GM12878 (cell line): Measurements from ENCODE around the gene PDZD2. TPM values are rescaled to one million over a fixed set of nuclear protein-coding genes. Genes with fewer than 3 reads are reported as not detected.

Source experiments
- ATAC-seq: fragments of 200-7000 bp; cut with Tn5 transposase; 3 replicates; pipeline ENCODE4 v1.9.1; 2020; ENCODE audit warnings: mild to moderate bottlenecking, moderate library complexity
- BruUV-seq: library from RNA; stranded (reverse); fragments of 400-500 nt; replicated peaks from 2 replicates; lab custom pipeline; 2021; lab: Mats Ljungman, UMichigan
- CTCF ChIA-PET: fragments of 300-600 bp; sonication (Branson Sonifier 250); formaldehyde crosslinking; extraction: SDS; loops from one replicate; lab custom pipeline; 2021; ENCODE audit warnings: inconsistent platforms; lab: Yijun Ruan, JAX
- POLR2A ChIA-PET: fragments of 350-600 bp; formaldehyde crosslinking; extraction: SDS; loops from one replicate; lab custom pipeline; 2021; ENCODE audit warnings: inconsistent platforms; lab: Charles Lee
- RAD21 ChIA-PET: fragments of 300-600 bp; sonication (Branson Sonifier 250); formaldehyde crosslinking; loops from one replicate; lab custom pipeline; 2023; ENCODE audit warnings: antibody characterized with exemption; ENCODE audit not compliant: unreplicated experiment; lab: Charles Lee
- SMC1A ChIA-PET: fragments of 300-600 bp; sonication (Branson Sonifier 250); formaldehyde crosslinking; loops from one replicate; lab custom pipeline; 2023; ENCODE audit not compliant: unreplicated experiment, uncharacterized antibody; lab: Charles Lee
- DNase-seq: peaks from one replicate; pipeline ENCODE4 v3.0.0-alpha.2; 2011; ENCODE audit warnings: low read depth, low spot score
- FAIRE-seq: peaks from 3 replicates; lab custom pipeline; 2011; peaks lifted over from hg19 to GRCh38; lab: Jason Lieb, UNC
- H2AFZ ChIP-seq: 2 replicates; pipeline ENCODE4 v1.6.0; 2011; ENCODE audit warnings: low read depth, low read length, control low read depth; ENCODE audit not compliant: control insufficient read depth
- H3K27ac ChIP-seq: 2 replicates; pipeline ENCODE4 v1.5.1; 2011; ENCODE audit warnings: control low read depth; ENCODE audit not compliant: control insufficient read depth, insufficient read depth
- H3K27me3 ChIP-seq, 2 experiments: replicated peaks in 1 of 2; 2 replicates each; pipeline versions ENCODE4 v1.6.0 to v1.6.1; 2011; ENCODE audit warnings: low read length in 1 of 2; ENCODE audit not compliant: control insufficient read depth in 2 of 2, insufficient read depth in 2 of 2
- H3K36me3 ChIP-seq, 2 experiments: 2 replicates each; pipeline ENCODE4 v1.5.1; 2011; ENCODE audit warnings: low read length in 1 of 2; ENCODE audit not compliant: control insufficient read depth in 2 of 2, insufficient read depth in 2 of 2
- H3K4me1 ChIP-seq: 2 replicates; pipeline ENCODE4 v1.6.1; 2011; ENCODE audit warnings: mild to moderate bottlenecking, low read length, moderate library complexity, mixed read lengths; ENCODE audit not compliant: control insufficient read depth, insufficient read depth
- H3K4me2 ChIP-seq: 2 replicates; pipeline ENCODE4 v1.6.0; 2011; ENCODE audit warnings: control low read depth; ENCODE audit not compliant: control insufficient read depth, insufficient read depth
- H3K4me3 ChIP-seq: fragments of 200-600 bp; sonication (generic); 2 replicates; pipeline ENCODE4 v1.5.1; 2016
- H3K79me2 ChIP-seq: 2 replicates; pipeline ENCODE4 v1.6.0; 2011; ENCODE audit warnings: low read length; ENCODE audit not compliant: control insufficient read depth, insufficient read depth
- H3K9ac ChIP-seq: 2 replicates; pipeline ENCODE4 v1.8.0; 2011; ENCODE audit warnings: low read length, control low read depth, mixed read lengths; ENCODE audit not compliant: control insufficient read depth, insufficient read depth
- H3K9me3 ChIP-seq: replicated peaks from 3 replicates; pipeline ENCODE4 v1.5.1; 2011; ENCODE audit warnings: mild to moderate bottlenecking, low read length; ENCODE audit not compliant: control insufficient read depth, insufficient read depth
- H4K20me1 ChIP-seq: 2 replicates; pipeline ENCODE4 v1.6.0; 2011; ENCODE audit not compliant: control insufficient read depth, insufficient read depth
- ASH2L ChIP-seq: fragments of 300-600, 200-600 bp; sonication (generic); IDR thresholded peaks from 2 replicates; pipeline ENCODE4 v1.6.1; 2017; ENCODE audit warnings: low read depth, mild to moderate bottlenecking, borderline replicate concordance
- BCL3 ChIP-seq: IDR thresholded peaks from 2 replicates; pipeline ENCODE4 v1.6.1; 2011; ENCODE audit warnings: borderline replicate concordance, low read depth, mild to moderate bottlenecking, moderate library complexity, low read length; ENCODE audit not compliant: insufficient read depth, poor library complexity, severe bottlenecking
- BRCA1 ChIP-seq: IDR thresholded peaks from 2 replicates; pipeline ENCODE4 v1.6.1; 2011; ENCODE audit warnings: low read depth, low read length, improper control_type of control experiment
- CBFB ChIP-seq: IDR thresholded peaks from 2 replicates; pipeline ENCODE4 v1.6.1; 2016; ENCODE audit warnings: antibody characterized with exemption, low read depth
- CHD1 ChIP-seq: IDR thresholded peaks from 2 replicates; pipeline ENCODE4 v1.6.1; 2012; ENCODE audit warnings: low read depth, low read length, improper control_type of control experiment
- E2F8 ChIP-seq: fragments of 450-650 bp; IDR thresholded peaks from 2 replicates; pipeline ENCODE4 v1.6.1; 2018; ENCODE audit warnings: mild to moderate bottlenecking, low read depth, moderate library complexity; ENCODE audit not compliant: partially characterized antibody
- FOXM1 ChIP-seq: IDR thresholded peaks from 2 replicates; pipeline ENCODE4 v1.6.1; 2012; ENCODE audit warnings: low read depth, mild to moderate bottlenecking, inconsistent platforms, low read length, moderate library complexity
- KAT2A ChIP-seq: conservative IDR thresholded peaks from 2 replicates; pipeline ENCODE4 v1.6.1; 2011; ENCODE audit warnings: low read depth, low read length; ENCODE audit not compliant: control insufficient read depth
- KLF5 ChIP-seq: fragments of 450-650 bp; IDR thresholded peaks from 2 replicates; pipeline ENCODE4 v1.6.1; 2014; ENCODE audit warnings: mild to moderate bottlenecking; ENCODE audit not compliant: partially characterized antibody
- NR2C2 ChIP-seq: IDR thresholded peaks from 2 replicates; pipeline ENCODE4 v1.6.1; 2011; ENCODE audit warnings: borderline replicate concordance, low read depth; ENCODE audit not compliant: control insufficient read depth, insufficient read length
- POLR2AphosphoS2 ChIP-seq: IDR thresholded peaks from 2 replicates; pipeline ENCODE4 v1.6.1; 2011; ENCODE audit warnings: low read depth, mild to moderate bottlenecking, low read length, improper control_type of control experiment, moderate library complexity
- USF2 ChIP-seq: IDR thresholded peaks from 2 replicates; pipeline ENCODE4 v1.6.1; 2011; ENCODE audit warnings: low read depth, low read length, improper control_type of control experiment, borderline replicate concordance
- ZZZ3 ChIP-seq: IDR thresholded peaks from 2 replicates; pipeline ENCODE4 v1.6.1; 2011; ENCODE audit warnings: low read depth; ENCODE audit not compliant: control insufficient read depth, insufficient read length
- WGBS: methylation state at CpG from one replicate; pipeline ENCODE4 v1.1.6; 2016; ENCODE audit warnings: low lambda C conversion rate; ENCODE audit not compliant: insufficient replicate concordance, insufficient coverage; ENCODE audit errors: missing lambda C conversion rate; 5-methylcytosine and 5-hydroxymethylcytosine counted together
- in situ Hi-C: fragments of 300-500 bp; cut with MboI; formaldehyde crosslinking; loops from 9 replicates; pipeline ENCODE4 v1.14.3; 2018; ENCODE audit warnings: mixed read lengths
- intact Hi-C: fragments of 100-400 bp; cut with micrococcal nuclease; formaldehyde crosslinking; loops from one replicate; pipeline ENCODE4 v1.14.2; 2022; ENCODE audit not compliant: unreplicated experiment
- polyA plus RNA-seq, 11 experiments: library from polyadenylated mRNA; depleted of rRNA in 4 of 11; unstranded in 6 of 11; stranded (reverse) in 5 of 11; fragments of >200 nt; fragmentation: Nextera tagmentation in 4 of 11; fragmentation: Illumina TruSeq in 1 of 11; extraction: Ambion mirVana in 4 of 11; extraction: Trizol in 1 of 11; gene quantifications; 1 replicate in 1 of 11; 2 replicates in 10 of 11; pipeline versions ENCODE4 v1.2.1 to v1.2.3, GENCODE V29; 2011 to 2016; ENCODE audit warnings: inconsistent platforms in 2 of 11, missing spikeins in 2 of 11, low read depth in 1 of 11
- total RNA-seq, 4 experiments: library from RNA; depleted of rRNA in 3 of 4; stranded (reverse); fragments of >200 nt in 3 of 4; fragmentation: Illumina TruSeq in 1 of 4; extraction: Trizol in 1 of 4; gene quantifications; 2 replicates each; pipeline versions ENCODE4 v1.2.1 to v1.2.3, GENCODE V29; 2013 to 2021
- TF ChIP-seq, protein P1 (sequence below): fragments of 450-650 bp; IDR thresholded peaks from 2 replicates; pipeline ENCODE4 v1.6.1; 2017; ENCODE audit warnings: borderline replicate concordance
- TF ChIP-seq, protein P2 (sequence below): IDR thresholded peaks from 2 replicates; pipeline ENCODE4 v1.6.1; 2012; ENCODE audit warnings: low read depth, low read length, improper control_type of control experiment

The PDZD2 gene
- total and polyA plus RNA-seq, 10 of the 15 experiments (the other 5 are each of a cell fraction or from before 2014, with no cell fraction given), result 0.01 to 0.58 (median 0.29) TPM; not detected in 3

- TF ChIP-seq E2F8, result no peak
Measured at GRCh38 chr5:32067774-32068470, 429.0 kb downstream of the PDZD2 start (continued).

GRCh38 chr5:32068561-32068960 is 429.6 kb downstream of the PDZD2 start:
- Histone ChIP-seq H3K9ac (no peak overlapping the region), H3K4me3 (no peak overlapping the region), H3K27me3 (no peaks in the 10 kb centered on the region), H2AFZ (no peak overlapping the region), H3K36me3 (no peaks in the 10 kb centered on the region), H3K4me2 (no peak overlapping the region), H3K4me1 (no peaks in the 10 kb centered on the region), H4K20me1 (no peaks in the 10 kb centered on the region), H3K27ac (no peak overlapping the region), H3K79me2 (no peaks in the 10 kb centered on the region), H3K9me3 (no peaks in the 10 kb centered on the region)
- no peak for FAIRE-seq
- intact Hi-C loops, result loop anchor here (5.0 kb wide), 1 partner anchor 96 kb away; no protein-coding TSS in a partner anchor
- RAD21 ChIA-PET, result no interaction called here
- no TSS peak for BruUV-seq
- DNase-seq, result no peak
- CTCF ChIA-PET, result interaction anchor here (0.6 kb wide), 1 partner anchor 1511 kb away, joined by 4 read pairs; no protein-coding TSS in a partner anchor
- POLR2A ChIA-PET, result no interaction called here
- SMC1A ChIA-PET, result no interaction called here
- WGBS, result 36% methylated on average over 2 of the region's 2 CpGs
- in situ Hi-C loops, result no loop called here
- ATAC-seq, result no peak
- TF ChIP-seq ASH2L (no peak), CBFB (no peak), ZZZ3 (no peak), KAT2A (no peak), USF2 (no peak), CHD1 (no peak), NR2C2 (no peak), BRCA1 (no peak), FOXM1 (no peak), KLF5 (no peak), BCL3 (no peak), POLR2AphosphoS2 (no peak)
- TF ChIP-seq, protein P1, sequence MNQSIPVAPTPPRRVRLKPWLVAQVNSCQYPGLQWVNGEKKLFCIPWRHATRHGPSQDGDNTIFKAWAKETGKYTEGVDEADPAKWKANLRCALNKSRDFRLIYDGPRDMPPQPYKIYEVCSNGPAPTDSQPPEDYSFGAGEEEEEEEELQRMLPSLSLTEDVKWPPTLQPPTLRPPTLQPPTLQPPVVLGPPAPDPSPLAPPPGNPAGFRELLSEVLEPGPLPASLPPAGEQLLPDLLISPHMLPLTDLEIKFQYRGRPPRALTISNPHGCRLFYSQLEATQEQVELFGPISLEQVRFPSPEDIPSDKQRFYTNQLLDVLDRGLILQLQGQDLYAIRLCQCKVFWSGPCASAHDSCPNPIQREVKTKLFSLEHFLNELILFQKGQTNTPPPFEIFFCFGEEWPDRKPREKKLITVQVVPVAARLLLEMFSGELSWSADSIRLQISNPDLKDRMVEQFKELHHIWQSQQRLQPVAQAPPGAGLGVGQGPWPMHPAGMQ, result no peak
- TF ChIP-seq, protein P2, sequence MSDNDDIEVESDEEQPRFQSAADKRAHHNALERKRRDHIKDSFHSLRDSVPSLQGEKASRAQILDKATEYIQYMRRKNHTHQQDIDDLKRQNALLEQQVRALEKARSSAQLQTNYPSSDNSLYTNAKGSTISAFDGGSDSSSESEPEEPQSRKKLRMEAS, result no peak
